Uterus (tissue), 2 donors: ENCODE results near the gene HACD2.

Source experiments
- POLR2A ChIP-seq, 2 donors: fragments of 450-650 bp; IDR thresholded peaks; one replicate each; pipeline ENCODE4 v1.6.1; 2016; ENCODE audit warnings: antibody characterized with exemption in 2 of 2, mild to moderate bottlenecking in 1 of 2, moderate library complexity in 1 of 2
- TF ChIP-seq, protein P1 (sequence below), 4 experiments: fragments of 200-600 bp in 2 of 4; fragments of 450-650 bp in 2 of 4; sonication (generic) in 2 of 4; IDR thresholded peaks; one replicate each; pipeline ENCODE4 v1.5.1; 2016 to 2019; ENCODE audit warnings: antibody characterized with exemption in 4 of 4, mild to moderate bottlenecking in 2 of 4, moderate library complexity in 1 of 4

DNA sequence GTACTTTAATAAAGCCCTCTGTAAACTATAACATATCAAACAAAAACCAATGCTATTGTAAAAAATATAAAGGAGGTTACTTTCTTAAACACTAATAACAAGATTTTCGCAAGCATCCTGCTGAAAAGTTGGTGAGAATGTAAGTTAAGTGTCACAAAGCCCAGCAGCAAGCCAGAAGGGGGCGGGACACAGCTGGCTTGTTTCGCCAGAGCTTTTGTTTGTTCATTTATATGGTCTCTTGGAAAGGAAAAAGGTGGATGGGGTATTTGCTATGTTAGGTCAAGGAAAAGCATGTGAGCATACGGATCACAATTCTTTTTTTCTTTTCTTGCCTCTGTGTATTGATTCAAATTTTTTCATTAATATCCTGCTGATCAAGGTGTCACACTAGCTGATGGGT is 59.9 kb downstream of the HACD2 start:
- TF ChIP-seq, protein P1, sequence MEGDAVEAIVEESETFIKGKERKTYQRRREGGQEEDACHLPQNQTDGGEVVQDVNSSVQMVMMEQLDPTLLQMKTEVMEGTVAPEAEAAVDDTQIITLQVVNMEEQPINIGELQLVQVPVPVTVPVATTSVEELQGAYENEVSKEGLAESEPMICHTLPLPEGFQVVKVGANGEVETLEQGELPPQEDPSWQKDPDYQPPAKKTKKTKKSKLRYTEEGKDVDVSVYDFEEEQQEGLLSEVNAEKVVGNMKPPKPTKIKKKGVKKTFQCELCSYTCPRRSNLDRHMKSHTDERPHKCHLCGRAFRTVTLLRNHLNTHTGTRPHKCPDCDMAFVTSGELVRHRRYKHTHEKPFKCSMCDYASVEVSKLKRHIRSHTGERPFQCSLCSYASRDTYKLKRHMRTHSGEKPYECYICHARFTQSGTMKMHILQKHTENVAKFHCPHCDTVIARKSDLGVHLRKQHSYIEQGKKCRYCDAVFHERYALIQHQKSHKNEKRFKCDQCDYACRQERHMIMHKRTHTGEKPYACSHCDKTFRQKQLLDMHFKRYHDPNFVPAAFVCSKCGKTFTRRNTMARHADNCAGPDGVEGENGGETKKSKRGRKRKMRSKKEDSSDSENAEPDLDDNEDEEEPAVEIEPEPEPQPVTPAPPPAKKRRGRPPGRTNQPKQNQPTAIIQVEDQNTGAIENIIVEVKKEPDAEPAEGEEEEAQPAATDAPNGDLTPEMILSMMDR (IDR thresholded peaks at IDR 0.05), result no peak
- no peak for TF ChIP-seq POLR2A (IDR thresholded peaks at IDR 0.05)
